Measurements from ENCODE around the gene SCUBE1. TPM values are rescaled to one million over a fixed set of nuclear protein-coding genes. Genes with fewer than 3 reads are reported as not detected.
A peak's percentile ranks its signal among the peaks of the same experiment; 100 is the strongest.

The SCUBE1 gene
- total and polyA plus RNA-seq, 2 of the 4 experiments (the other 2 are of a cell fraction): not detected

- 98% methylated on average over 15 of the region's 19 CpGs; no CpG with 5 or more reads in 1 of the 2 experiments for WGBS, 2 experiments (ENCODE audit: extremely low coverage in 2 of 2, insufficient read length in 1 of 2)
- H2AFZ ChIP-seq (replicated peaks; ENCODE audit: low read length, poor library complexity): no peak overlapping the region
- no peak overlapping the region for H2AK5ac ChIP-seq (ENCODE audit: low read depth, low read length)
- ATAC-seq (ENCODE audit: low read depth) (no peak), DNase-seq (no peak)
- H3K36me3 ChIP-seq (ENCODE audit: control insufficient read depth, insufficient read depth, low read length): peaks cover 46% of the 10 kb centered on the region
- H4K5ac ChIP-seq (ENCODE audit: low read depth, low read length): no peak overlapping the region
- intact Hi-C loops (cut with micrococcal nuclease): no loop called here
- H3K56ac ChIP-seq (ENCODE audit: extremely low read depth, insufficient read depth, low read length): no peak overlapping the region
- H3K4me1 ChIP-seq (ENCODE audit: control insufficient read depth, insufficient read depth, low read length): no peaks in the 10 kb centered on the region
- no peak overlapping the region for H4K8ac ChIP-seq (ENCODE audit: low read depth in 2 of 2, low read length in 2 of 2)
- no peak overlapping the region for H3K18ac ChIP-seq (ENCODE audit: low read depth, low read length)
- H2BK20ac ChIP-seq (ENCODE audit: low read depth, low read length): no peak overlapping the region
- H4K91ac ChIP-seq (ENCODE audit: insufficient read depth, low read depth, low read length): no peak overlapping the region
- no peak overlapping the region for H3K4ac ChIP-seq (ENCODE audit: low read depth, low read length)
- H4K20me1 ChIP-seq (ENCODE audit: insufficient read depth, low read length): no peaks in the 10 kb centered on the region; the same call in 1 of the 2 replicates
- H3K9ac ChIP-seq (ENCODE audit: low read depth, low read length): no peak overlapping the region
- H3K9me3 ChIP-seq (ENCODE audit: control insufficient read depth, insufficient read depth, low read length): no peaks in the 10 kb centered on the region
- H2AK9ac ChIP-seq (replicated peaks; ENCODE audit: low read depth, low read length, poor library complexity): peak overlapping the region; percentile 57
- H3K4me3 ChIP-seq (ENCODE audit: insufficient read depth, low read depth, low read length): no peak overlapping the region
- H3K9me1 ChIP-seq (ENCODE audit: insufficient read depth, low read length): no peaks in the 10 kb centered on the region; the same call in 1 of the 2 replicates
- no TSS peak for BruUV-seq (replicated peaks)
- no peak overlapping the region for H2BK5ac ChIP-seq (ENCODE audit: low read depth, low read length, poor library complexity, severe bottlenecking)
- dilution Hi-C loops (cut with HindIII; ENCODE audit: low sequenced_read_pairs, unreplicated experiment): no loop called here
- H3K79me1 ChIP-seq (ENCODE audit: low read depth in 1 of 2, low read length in 2 of 2): no peaks in the 10 kb centered on the region
- in situ Hi-C loops (cut with MboI; ENCODE audit: low sequenced_read_pairs): no loop called here
- H3K4me2 ChIP-seq (ENCODE audit: low read depth, low read length): no peak overlapping the region
- H2BK120ac ChIP-seq (ENCODE audit: low read depth, low read length): no peak overlapping the region
- ChIA-PET POLR2A (ENCODE audit: unreplicated experiment) (no interaction called here), CTCF (no interaction called here)
- TF ChIP-seq MAFK (IDR thresholded peaks at IDR 0.05; ENCODE audit: low read depth, low read length) (no peak), ELK1 (IDR thresholded peaks at IDR 0.05; ENCODE audit: borderline replicate concordance, low read depth, low read length) (no peak), SMC3 (IDR thresholded peaks at IDR 0.05; ENCODE audit: low read depth, low read length) (no peak), MAZ (IDR thresholded peaks at IDR 0.05; ENCODE audit: borderline replicate concordance, low read depth, low read length) (no peak), MXI1 (IDR thresholded peaks at IDR 0.05; ENCODE audit: borderline replicate concordance, low read depth, low read length) (no peak), POLR2A (IDR thresholded peaks at IDR 0.05; ENCODE audit: low read depth, low read length) (no peak), BHLHE40 (IDR thresholded peaks at IDR 0.05; ENCODE audit: low read depth, low read length) (no peak), CTCF (conservative IDR thresholded peaks at IDR 0.05; ENCODE audit: low read depth, low read length) (no peak), FOS (IDR thresholded peaks at IDR 0.05; ENCODE audit: low read depth, low read length) (no peak), CHD1 (IDR thresholded peaks at IDR 0.05; ENCODE audit: low read depth, low read length) (no peak), RCOR1 (IDR thresholded peaks at IDR 0.05; ENCODE audit: insufficient replicate concordance, low read length) (no peak)
- no peak overlapping the region for H3K23ac ChIP-seq (ENCODE audit: low read depth, low read length)
- H3K27me3 ChIP-seq (ENCODE audit: control insufficient read depth, insufficient read depth, low read length): no peaks in the 10 kb centered on the region
- H3K27ac ChIP-seq (ENCODE audit: insufficient read depth, low read length): no peak overlapping the region
- H3K14ac ChIP-seq (replicated peaks; ENCODE audit: low read depth, low read length): no peak overlapping the region
- no peak overlapping the region for H2BK15ac ChIP-seq (ENCODE audit: low read depth, low read length)
These were observed 171.0 kb downstream of the SCUBE1 start for GRCh38 chr22:43172191-43172590.

All from IMR-90 (cell line).